Measurements from ENCODE around the gene AKAP13. TPM values are rescaled to one million over a fixed set of nuclear protein-coding genes. Genes with fewer than 3 reads are reported as not detected.

The AKAP13 gene
- total and polyA plus RNA-seq, 2 of the 13 experiments (the other 11 are each of a cell fraction or from before 2014, with no cell fraction given) = 6.7 to 27.1 TPM

DNA sequence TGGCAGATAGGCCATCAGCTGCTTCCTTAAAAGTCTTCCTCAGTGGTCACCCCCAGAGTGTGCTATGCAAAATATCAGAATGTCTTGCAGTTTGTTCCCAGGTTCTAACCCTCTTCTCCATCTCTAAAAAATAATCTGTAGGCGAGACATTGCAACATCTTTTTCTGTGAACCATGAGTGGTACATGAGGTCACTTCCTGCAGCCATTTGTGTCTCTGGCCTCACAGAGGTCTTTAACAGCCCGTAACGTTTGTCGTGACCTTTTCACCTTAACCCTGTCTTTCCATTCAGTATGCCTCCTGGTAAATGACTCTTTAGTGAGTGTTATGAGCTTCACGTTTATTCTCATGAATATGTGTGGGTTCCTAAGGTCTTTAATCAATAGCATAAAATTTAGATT lies 269.0 kb downstream of the AKAP13 start (continued):
- peak; percentile 68 for TF ChIP-seq NR2F2 (IDR thresholded peaks at IDR 0.05; ENCODE audit: borderline replicate concordance, low read depth)
- no peak for TF ChIP-seq ZNF589 (CRISPR knock-in tag; conservative IDR thresholded peaks at IDR 0.05)
- no peak for TF ChIP-seq NCOA2 (CRISPR knock-in tag; IDR thresholded peaks at IDR 0.05)
- no peak for TF ChIP-seq ZNF256 (CRISPR knock-in tag; conservative IDR thresholded peaks at IDR 0.05)
- TF ChIP-seq HNRNPLL (IDR thresholded peaks at IDR 0.05; ENCODE audit: low read depth, low read length, poor library complexity, severe bottlenecking) = no peak
- TF ChIP-seq CEBPB (IDR thresholded peaks at IDR 0.05; ENCODE audit: borderline replicate concordance, low read depth, low read length) = peak; percentile 75; the same call in 1 of the 2 replicates
- no peak for TF ChIP-seq SKI (IDR thresholded peaks at IDR 0.05; ENCODE audit: partially characterized antibody)
- no peak for TF ChIP-seq ZSCAN25 (CRISPR knock-in tag; IDR thresholded peaks at IDR 0.05)
- TF ChIP-seq HCFC1 (IDR thresholded peaks at IDR 0.05; ENCODE audit: low read depth, low read length) = no peak
- no peak for TF ChIP-seq FOXA1 (IDR thresholded peaks at IDR 0.05)
- TF ChIP-seq FOXA1 (CRISPR knock-in tag; IDR thresholded peaks at IDR 0.05) = no peak
- TF ChIP-seq ZNF879 (CRISPR knock-in tag; IDR thresholded peaks at IDR 0.05) = no peak
- TF ChIP-seq POLR2G (IDR thresholded peaks at IDR 0.05; ENCODE audit: low read depth, low read length) = no peak
- TF ChIP-seq YEATS4 (CRISPR knock-in tag; IDR thresholded peaks at IDR 0.05; ENCODE audit: borderline replicate concordance) = no peak
- no peak for TF ChIP-seq FOXM1 (CRISPR knock-in tag; IDR thresholded peaks at IDR 0.05)
- TF ChIP-seq, protein P1, sequence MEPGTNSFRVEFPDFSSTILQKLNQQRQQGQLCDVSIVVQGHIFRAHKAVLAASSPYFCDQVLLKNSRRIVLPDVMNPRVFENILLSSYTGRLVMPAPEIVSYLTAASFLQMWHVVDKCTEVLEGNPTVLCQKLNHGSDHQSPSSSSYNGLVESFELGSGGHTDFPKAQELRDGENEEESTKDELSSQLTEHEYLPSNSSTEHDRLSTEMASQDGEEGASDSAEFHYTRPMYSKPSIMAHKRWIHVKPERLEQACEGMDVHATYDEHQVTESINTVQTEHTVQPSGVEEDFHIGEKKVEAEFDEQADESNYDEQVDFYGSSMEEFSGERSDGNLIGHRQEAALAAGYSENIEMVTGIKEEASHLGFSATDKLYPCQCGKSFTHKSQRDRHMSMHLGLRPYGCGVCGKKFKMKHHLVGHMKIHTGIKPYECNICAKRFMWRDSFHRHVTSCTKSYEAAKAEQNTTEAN (CRISPR knock-in tag; conservative IDR thresholded peaks at IDR 0.05) = no peak
- TF ChIP-seq, protein P2, sequence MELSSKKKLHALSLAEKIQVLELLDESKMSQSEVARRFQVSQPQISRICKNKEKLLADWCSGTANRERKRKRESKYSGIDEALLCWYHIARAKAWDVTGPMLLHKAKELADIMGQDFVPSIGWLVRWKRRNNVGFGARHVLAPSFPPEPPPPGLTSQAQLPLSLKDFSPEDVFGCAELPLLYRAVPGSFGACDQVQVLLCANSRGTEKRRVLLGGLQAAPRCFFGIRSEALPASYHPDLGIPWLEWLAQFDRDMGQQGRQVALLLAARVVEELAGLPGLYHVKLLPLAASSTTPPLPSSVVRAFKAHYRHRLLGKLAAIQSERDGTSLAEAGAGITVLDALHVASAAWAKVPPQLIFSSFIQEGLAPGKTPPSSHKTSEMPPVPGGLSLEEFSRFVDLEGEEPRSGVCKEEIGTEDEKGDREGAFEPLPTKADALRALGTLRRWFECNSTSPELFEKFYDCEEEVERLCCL (CRISPR knock-in tag; IDR thresholded peaks at IDR 0.05; ENCODE audit: borderline replicate concordance) = no peak
- TF ChIP-seq, protein P3, sequence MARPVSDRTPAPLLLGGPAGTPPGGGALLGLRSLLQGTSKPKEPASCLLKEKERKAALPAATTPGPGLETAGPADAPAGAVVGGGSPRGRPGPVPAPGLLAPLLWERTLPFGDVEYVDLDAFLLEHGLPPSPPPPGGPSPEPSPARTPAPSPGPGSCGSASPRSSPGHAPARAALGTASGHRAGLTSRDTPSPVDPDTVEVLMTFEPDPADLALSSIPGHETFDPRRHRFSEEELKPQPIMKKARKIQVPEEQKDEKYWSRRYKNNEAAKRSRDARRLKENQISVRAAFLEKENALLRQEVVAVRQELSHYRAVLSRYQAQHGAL (CRISPR knock-in tag; IDR thresholded peaks at IDR 0.05; ENCODE audit: not compliant biosample characterization) = no peak
- TF ChIP-seq, protein P4, sequence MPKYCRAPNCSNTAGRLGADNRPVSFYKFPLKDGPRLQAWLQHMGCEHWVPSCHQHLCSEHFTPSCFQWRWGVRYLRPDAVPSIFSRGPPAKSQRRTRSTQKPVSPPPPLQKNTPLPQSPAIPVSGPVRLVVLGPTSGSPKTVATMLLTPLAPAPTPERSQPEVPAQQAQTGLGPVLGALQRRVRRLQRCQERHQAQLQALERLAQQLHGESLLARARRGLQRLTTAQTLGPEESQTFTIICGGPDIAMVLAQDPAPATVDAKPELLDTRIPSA (CRISPR knock-in tag; IDR thresholded peaks at IDR 0.05; ENCODE audit: borderline replicate concordance) = no peak
- no peak for TF ChIP-seq RARG (CRISPR knock-in tag; IDR thresholded peaks at IDR 0.05; ENCODE audit: low read depth)
- no peak for TF ChIP-seq THAP11 (CRISPR knock-in tag; IDR thresholded peaks at IDR 0.05)
- TF ChIP-seq TBX3 (IDR thresholded peaks at IDR 0.05; ENCODE audit: borderline replicate concordance) = no peak
- TF ChIP-seq NCOR1 (IDR thresholded peaks at IDR 0.05; ENCODE audit: borderline replicate concordance, low read length) = no peak
- TF ChIP-seq ZBTB20 (CRISPR knock-in tag; IDR thresholded peaks at IDR 0.05; ENCODE audit: borderline replicate concordance, low read depth) = no peak
- no peak for TF ChIP-seq CBX2 (IDR thresholded peaks at IDR 0.05; ENCODE audit: low read depth, low read length)
- TF ChIP-seq CBX2 (CRISPR knock-in tag; IDR thresholded peaks at IDR 0.05; ENCODE audit: low read depth) = no peak
